AG09309 (cell line): ENCODE measurements around the gene CD3D.
"Not testable (repeated sequence)": the region's sequence is repeated elsewhere in the genome, so short reads cannot be mapped to it uniquely, and the experiment has no call there.

ENCODE experiments used
- DNase-seq: peaks from one replicate; pipeline ENCODE4 v3.0.0-alpha.2; 2010; ENCODE audit warnings: low read depth
- H3K4me3 ChIP-seq: 2 replicates; pipeline ENCODE4 v1.5.1; 2011; ENCODE audit warnings: mild to moderate bottlenecking, low read depth, low read length, moderate library complexity; ENCODE audit not compliant: control insufficient read depth
- TF ChIP-seq, protein P1 (sequence below): IDR thresholded peaks from 2 replicates; pipeline ENCODE4 v1.5.1; 2011; ENCODE audit warnings: mild to moderate bottlenecking, low read depth, low read length, inconsistent platforms; ENCODE audit not compliant: insufficient read depth, control insufficient read depth; ENCODE audit errors: missing control alignments

Gene CD3D

GRCh38 chr11:118310271-118310670, 32.2 kb downstream of the CD3D start:
- no peak for DNase-seq
- TF ChIP-seq, protein P1, sequence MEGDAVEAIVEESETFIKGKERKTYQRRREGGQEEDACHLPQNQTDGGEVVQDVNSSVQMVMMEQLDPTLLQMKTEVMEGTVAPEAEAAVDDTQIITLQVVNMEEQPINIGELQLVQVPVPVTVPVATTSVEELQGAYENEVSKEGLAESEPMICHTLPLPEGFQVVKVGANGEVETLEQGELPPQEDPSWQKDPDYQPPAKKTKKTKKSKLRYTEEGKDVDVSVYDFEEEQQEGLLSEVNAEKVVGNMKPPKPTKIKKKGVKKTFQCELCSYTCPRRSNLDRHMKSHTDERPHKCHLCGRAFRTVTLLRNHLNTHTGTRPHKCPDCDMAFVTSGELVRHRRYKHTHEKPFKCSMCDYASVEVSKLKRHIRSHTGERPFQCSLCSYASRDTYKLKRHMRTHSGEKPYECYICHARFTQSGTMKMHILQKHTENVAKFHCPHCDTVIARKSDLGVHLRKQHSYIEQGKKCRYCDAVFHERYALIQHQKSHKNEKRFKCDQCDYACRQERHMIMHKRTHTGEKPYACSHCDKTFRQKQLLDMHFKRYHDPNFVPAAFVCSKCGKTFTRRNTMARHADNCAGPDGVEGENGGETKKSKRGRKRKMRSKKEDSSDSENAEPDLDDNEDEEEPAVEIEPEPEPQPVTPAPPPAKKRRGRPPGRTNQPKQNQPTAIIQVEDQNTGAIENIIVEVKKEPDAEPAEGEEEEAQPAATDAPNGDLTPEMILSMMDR: no peak
- H3K4me3 ChIP-seq: no peak overlapping the region

GRCh38 chr11:118308995-118309528, 33.4 kb downstream of the CD3D start:
- DNase-seq, H3K4me3 ChIP-seq: not testable (repeated sequence)

GRCh38 chr11:118306556-118306955, 35.9 kb downstream of the CD3D start:
- TF ChIP-seq, protein P1: no peak
- no peak overlapping the region for H3K4me3 ChIP-seq
- no peak for DNase-seq

GRCh38 chr11:118305726-118306125, 36.8 kb downstream of the CD3D start:
- DNase-seq: no peak
- TF ChIP-seq, protein P1: no peak
- H3K4me3 ChIP-seq: no peak overlapping the region

GRCh38 chr11:118304568-118305248, 37.8 kb downstream of the CD3D start, which contains the start of gene CD3E:
TSS of gene CD3E (plus strand) at chr11:118304730. CDS start at chr11:118304953, 223 bp downstream.
- TF ChIP-seq, protein P1: no peak

GRCh38 chr11:118304227-118304567, 38.3 kb downstream of the CD3D start:
- no peak overlapping the region for H3K4me3 ChIP-seq
- DNase-seq: no peak
- TF ChIP-seq, protein P1: no peak

More at GRCh38 chr11:118304568-118305248, 37.8 kb downstream of the CD3D start, which contains the start of gene CD3E:
- DNase-seq: no peak
- H3K4me3 ChIP-seq: no peak within 1 kb of the TSS

GRCh38 chr11:118301600-118302195, 40.8 kb downstream of the CD3D start:
- no peak overlapping the region for H3K4me3 ChIP-seq
- DNase-seq: no peak
- TF ChIP-seq, protein P1: no peak
